GM18498 (cell line): ENCODE measurements around the gene ARHGAP22.

Source experiments
- ATAC-seq: cut with Tn5 transposase; IDR thresholded peaks from one replicate; pipeline ENCODE4 v1.9.1; 2021; ENCODE audit warnings: mild to moderate bottlenecking, moderate library complexity; ENCODE audit not compliant: unreplicated experiment

The ARHGAP22 gene

DNA sequence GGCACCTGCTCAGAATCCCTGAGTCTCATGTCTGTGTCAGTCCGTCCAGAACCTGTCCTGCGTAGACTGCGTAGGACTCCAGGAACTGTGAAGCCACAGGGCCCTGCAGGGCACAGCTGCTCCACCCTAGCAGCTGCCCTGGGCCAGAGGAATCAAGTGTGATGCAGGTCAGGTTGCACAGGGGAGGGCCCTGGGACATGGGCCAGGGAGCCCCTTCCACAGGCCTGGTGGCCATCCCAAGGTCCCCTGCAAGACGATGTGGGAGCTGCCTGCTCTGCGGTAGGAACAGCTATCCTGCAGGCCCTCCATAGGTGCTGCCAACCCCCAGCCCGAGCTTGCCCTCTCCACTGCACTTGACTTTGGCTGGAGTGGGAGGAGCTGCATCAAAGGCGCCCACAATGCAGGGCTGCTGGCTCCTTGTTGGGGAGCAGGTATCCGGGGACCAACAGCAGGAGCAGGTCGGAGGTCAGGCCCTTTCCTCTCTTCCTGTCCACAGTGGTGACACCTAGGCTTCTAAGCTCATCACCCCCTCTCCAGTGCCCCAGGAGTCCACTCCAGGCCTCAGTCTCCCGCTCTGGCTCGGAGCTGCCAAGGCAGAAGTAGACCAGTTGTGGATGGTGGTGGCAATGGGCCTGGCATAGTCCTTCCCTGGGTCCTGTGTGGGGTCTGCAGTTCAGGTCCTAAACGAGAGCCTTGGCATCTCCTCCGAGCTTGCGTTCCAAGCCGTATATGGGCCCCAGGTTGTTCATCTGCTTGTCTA is 149.3 kb downstream of the ARHGAP22 start:
- ATAC-seq: no peak

GRCh38 chr10:48455055-48455391 is 149.8 kb downstream of the ARHGAP22 start:
- no peak for ATAC-seq

- ATAC-seq: no peak
Observed at GRCh38 chr10:48454302-48455054, 150.4 kb downstream of the ARHGAP22 start.

DNA sequence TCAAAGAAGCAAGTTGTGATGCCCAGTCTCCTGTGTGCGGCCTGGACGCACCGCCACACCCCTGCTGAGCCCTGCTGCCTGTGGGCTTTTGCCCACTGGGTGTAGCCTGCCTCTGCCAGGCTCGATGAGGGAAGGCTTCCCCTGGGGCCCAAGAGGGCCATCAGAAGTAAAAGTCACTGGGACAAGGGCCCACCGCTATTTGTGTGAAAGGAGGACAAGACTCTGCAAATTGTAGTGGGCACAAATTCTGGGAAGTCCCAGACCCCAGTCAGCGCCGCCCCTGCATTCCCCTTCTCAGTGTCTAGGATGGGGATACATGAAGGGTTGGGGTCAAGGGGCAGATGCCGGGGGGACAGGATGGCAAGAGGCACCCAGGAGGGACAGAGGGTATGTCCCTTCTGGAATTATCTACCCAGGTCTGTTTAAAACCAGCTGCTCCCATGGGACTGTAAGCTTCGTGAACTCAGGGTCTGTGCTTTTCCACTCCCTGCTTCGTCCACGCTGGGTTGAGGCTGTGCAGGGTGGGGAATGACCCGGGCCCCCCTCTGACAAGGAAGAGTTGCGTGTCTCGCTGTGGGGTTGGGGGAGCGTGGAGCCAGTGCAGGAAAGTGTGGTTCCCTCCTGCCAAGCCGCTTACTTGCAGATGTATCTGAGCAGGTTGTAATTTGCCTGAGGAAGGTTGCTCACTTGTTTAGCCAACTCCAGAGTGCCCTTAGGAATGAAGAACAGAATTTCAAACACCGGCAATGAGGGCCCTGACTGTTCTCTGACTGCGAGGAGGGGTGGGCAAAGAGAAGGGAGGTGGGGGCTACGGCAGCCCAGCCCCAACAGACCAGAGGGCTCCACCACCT is 151.2 kb downstream of the ARHGAP22 start:
- ATAC-seq: no peak

DNA sequence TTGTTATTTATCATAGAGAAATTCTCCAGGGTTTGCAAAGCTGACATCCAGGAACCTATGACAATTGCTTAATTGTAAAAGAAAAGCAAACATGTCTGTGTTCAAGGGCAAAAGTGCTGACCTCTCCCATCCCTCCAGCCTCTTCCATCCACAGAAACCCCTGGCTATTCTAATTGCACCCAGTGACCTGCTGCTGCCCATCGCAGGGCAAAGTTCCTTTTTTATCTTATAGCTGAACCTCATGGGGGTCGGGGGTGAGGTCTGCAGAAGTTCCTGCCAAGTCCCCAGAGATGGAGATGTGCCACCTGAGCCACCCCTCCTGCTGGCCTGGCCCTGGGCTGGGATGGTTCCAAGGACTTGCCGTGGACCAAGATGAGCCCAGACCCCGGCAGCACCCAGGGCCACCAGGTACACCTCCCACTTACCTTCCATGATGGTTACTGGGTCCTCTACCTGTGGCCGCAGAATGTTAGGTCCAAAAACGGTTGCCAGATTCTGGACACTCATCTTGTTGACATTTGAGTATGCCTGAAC is 151.9 kb downstream of the ARHGAP22 start:
- ATAC-seq: no peak

DNA sequence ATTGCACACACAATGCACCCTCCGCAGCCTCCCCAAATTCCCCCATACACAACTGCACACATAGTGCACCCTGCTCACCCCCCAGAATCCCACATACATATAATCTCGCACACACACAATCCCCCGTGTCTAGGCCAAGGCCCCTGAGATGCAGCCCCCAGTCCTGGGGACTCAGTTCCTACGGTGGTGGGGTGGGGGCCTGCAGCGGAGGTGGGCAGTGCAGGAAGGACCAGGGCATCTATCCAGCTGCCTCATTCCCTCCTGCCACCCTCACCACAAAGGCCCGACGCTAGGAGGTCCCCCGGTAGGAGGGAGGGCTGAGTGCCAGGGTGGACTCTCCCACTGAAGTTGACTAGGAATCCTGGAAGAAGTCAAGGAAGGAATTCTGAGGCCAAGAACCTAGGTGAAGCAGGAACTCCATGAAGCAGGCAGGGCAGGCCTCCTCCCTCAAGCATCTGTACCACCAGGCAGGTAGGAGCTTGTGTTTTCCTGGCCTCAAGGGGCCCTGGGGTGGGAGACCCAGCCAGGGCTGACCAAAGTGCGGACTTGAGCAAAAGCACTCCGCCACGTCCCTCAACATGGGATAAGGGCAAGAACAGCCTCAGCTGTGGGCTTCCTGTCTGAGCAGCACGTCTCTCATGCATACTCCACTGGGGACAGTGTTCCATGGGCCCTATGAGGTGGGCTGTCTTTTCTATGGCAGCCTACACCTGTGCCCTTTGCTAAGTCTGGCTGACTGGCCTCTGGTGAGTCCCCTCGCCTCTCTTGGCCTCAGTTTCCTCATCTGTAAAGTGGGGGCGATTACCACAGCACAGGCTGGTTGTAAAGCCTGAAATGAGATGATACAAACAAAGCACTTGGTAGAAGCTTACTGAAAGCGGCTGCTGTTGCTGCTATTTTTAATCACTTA is 152.6 kb downstream of the ARHGAP22 start:
- no peak for ATAC-seq

GRCh38 chr10:48450741-48451466 is 154.0 kb downstream of the ARHGAP22 start:
- no peak for ATAC-seq

GRCh38 chr10:48450233-48450740 is 154.6 kb downstream of the ARHGAP22 start:
- no peak for ATAC-seq

- ATAC-seq: no peak
Observed at GRCh38 chr10:48449501-48450232, 155.2 kb downstream of the ARHGAP22 start.

DNA sequence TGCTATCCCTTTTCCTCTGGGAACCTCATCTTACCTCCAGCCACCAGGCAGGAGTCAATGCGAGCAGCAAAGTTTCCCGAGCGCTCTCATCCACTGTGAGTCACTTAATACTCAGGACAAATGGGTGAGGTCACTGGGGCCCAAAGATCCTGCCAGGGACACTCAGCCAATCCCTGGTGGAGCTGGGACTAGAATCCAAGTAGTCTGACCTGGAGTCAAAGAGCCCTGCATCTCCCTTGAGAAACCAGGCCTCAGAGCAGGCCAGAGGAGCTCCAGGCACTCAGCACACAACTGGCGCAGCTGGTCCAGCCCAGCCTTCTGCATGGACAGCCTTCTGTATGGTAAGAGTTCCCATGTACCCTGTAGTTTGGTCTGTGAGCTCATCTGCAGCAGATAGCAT is 156.1 kb downstream of the ARHGAP22 start:
- ATAC-seq: no peak

- no peak for ATAC-seq
Observed at GRCh38 chr10:48447356-48448215, 157.3 kb downstream of the ARHGAP22 start.

- no peak for ATAC-seq
Observed at GRCh38 chr10:48446785-48447184, 158.1 kb downstream of the ARHGAP22 start.

- no peak for ATAC-seq
Observed at GRCh38 chr10:48445932-48446331, 158.9 kb downstream of the ARHGAP22 start.

DNA sequence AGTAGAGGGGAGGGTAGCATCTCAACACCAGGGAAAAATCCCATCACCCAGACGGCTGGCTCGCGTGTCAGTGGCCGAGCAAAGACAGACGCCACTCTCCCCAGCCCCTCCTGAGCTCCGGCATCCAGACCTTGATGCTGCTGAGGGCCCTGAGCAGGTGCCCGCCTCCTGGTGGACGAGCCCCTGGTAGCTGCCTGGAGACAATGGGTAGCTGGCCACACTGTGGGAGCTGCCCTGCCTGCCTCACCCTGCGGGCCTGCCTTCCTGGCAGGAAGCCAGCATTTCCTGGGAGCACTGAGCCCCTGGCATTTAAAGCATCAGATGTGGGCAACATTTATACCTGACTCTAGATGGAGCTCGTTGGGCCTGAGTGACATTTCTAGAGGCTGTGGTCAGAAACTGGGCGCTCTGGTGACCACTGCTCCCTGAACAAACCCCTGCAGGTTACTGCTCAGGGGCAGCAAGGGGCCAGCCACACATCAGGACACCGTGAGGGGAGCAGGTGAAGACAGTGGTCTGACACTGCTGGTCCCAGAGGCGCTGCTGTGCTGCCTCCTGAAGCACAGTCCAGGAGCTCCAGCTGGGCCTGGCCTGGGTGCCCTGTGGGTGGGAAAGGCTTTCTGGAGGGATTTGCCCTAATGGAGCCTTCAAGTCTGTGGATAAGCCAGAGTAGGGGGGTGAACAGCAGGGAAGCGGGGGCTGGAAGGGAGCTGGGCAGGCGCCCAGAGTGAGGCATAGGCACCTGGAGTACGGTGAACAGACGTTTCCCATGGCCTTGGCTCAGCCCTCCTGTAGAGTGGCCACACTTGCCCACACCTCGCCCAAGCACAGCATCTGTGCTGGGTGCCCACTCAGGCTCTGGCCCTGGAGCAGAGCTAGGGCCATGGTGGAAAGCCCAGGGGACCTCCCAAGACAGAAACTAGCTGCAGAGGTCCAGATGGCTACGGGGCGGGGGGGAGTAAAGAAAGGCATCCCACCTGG is 159.7 kb downstream of the ARHGAP22 start:
- ATAC-seq: no peak

DNA sequence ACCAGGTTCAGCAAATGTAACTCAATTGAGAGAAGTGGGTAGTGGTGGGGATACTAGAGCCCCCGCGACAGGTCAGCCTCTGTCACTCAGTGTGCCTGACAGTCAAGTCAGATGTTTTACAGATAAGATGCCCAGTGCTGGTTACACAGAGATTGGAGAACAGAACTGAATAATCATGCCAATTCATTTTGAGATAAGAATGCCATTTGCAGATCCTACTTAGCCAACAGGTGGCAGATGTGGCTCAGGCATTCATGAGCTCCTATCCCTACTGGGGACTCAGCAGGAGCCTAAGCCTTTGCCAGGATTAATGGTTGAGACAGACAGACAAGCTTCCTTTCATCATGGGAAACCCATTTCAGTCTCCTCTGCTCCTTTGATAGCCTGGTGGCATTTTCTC is 160.6 kb downstream of the ARHGAP22 start:
- ATAC-seq: no peak

DNA sequence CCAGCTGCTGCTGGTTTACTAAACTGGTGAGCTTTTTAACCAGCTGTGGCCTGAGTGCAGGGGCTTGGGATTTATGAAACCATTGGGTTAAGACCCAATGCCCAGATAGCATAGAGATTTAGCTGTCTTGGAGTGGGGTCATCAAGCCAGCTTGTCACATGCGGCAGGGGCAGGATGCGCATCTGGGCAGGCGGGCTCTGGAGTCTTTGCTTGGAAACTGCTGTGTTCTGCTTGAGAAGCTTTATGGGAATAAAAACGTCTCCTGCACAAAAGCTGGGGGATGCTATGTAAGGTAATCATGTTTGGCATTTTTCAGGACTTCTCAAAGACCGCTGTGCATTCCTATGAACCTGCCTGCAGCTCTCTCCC is 162.1 kb downstream of the ARHGAP22 start:
- no peak for ATAC-seq
